HG03558 (cell line): ENCODE data around the gene PTDSS2.

ENCODE experiments used
- ATAC-seq: cut with Tn5 transposase; IDR thresholded peaks from one replicate; pipeline ENCODE4 v1.9.1; 2021; ENCODE audit warnings: moderate number of reproducible peaks; ENCODE audit not compliant: unreplicated experiment; ENCODE audit errors: extremely low read depth

The PTDSS2 gene

GRCh38 chr11:537622-538430 is 87.7 kb downstream of the PTDSS2 start:
- no peak for ATAC-seq

GRCh38 chr11:538431-539051 is 88.5 kb downstream of the PTDSS2 start:
- no peak for ATAC-seq

GRCh38 chr11:539971-540481 is 89.9 kb downstream of the PTDSS2 start:
- ATAC-seq, result no peak
